WTC11 (cell line): ENCODE results near the gene PDZD2. TPM values are rescaled to one million over a fixed set of nuclear protein-coding genes. Genes with fewer than 3 reads are reported as not detected.

Source experiments
- ATAC-seq: fragments of 200-7000 bp; cut with Tn5 transposase; 2 replicates; pipeline ENCODE4 v1.10.0; 2021; ENCODE audit warnings: mild to moderate bottlenecking, moderate library complexity
- CTCF ChIA-PET: fragments of 300-600 bp; sonication (Branson Sonifier 250); formaldehyde crosslinking; loops from one replicate; lab custom pipeline; 2021; ENCODE audit warnings: antibody characterized with exemption; lab: Charles Lee
- POLR2A ChIA-PET: fragments of 350-600 bp; sonication (Branson Sonifier 250); formaldehyde crosslinking; loops from one replicate; lab custom pipeline; 2021; ENCODE audit warnings: antibody characterized with exemption; lab: Charles Lee
- DNase-seq: peaks from one replicate; pipeline ENCODE4 v3.0.0; 2021; ENCODE audit warnings: low spot score
- H3K27ac Mint-ChIP-seq: 2 replicates; pipeline ENCODE4 v1.8.0; 2021; ENCODE audit warnings: mixed read lengths
- H3K27me3 Mint-ChIP-seq: 2 replicates; pipeline ENCODE4 v1.8.0; 2021; ENCODE audit warnings: low read depth, mild to moderate bottlenecking, moderate library complexity, mixed read lengths
- H3K36me3 Mint-ChIP-seq: 2 replicates; pipeline ENCODE4 v1.8.0; 2021; ENCODE audit warnings: mixed read lengths
- H3K4me1 Mint-ChIP-seq: 2 replicates; pipeline ENCODE4 v1.8.0; 2022; ENCODE audit warnings: mixed read lengths
- H3K4me3 Mint-ChIP-seq: 2 replicates; pipeline ENCODE4 v1.8.0; 2021; ENCODE audit warnings: mild to moderate bottlenecking, moderate library complexity, mixed read lengths
- H3K9me3 Mint-ChIP-seq: 2 replicates; pipeline ENCODE4 v1.8.0; 2021; ENCODE audit warnings: mixed read lengths
- AR ChIP-seq: fragments of 250-450 bp; sonication (Bioruptor Pico); IDR thresholded peaks from 2 replicates; pipeline ENCODE4 v1.9.0; 2021; ENCODE audit warnings: mild to moderate bottlenecking
- CTCF ChIP-seq: fragments of 200-600 bp; IDR thresholded peaks from 2 replicates; pipeline ENCODE4 v1.8.0; 2022; ENCODE audit warnings: antibody characterized with exemption
- ELF4 ChIP-seq: sonication (generic); formaldehyde crosslinking; IDR thresholded peaks from 2 replicates; pipeline ENCODE4 v1.8.1; 2022; ENCODE audit warnings: low read depth, mild to moderate bottlenecking, moderate library complexity, missing genetic modification reagents
- GABPB1 ChIP-seq: sonication (generic); formaldehyde crosslinking; IDR thresholded peaks from 2 replicates; pipeline ENCODE4 v1.8.1; 2023; ENCODE audit warnings: mild to moderate bottlenecking, missing genetic modification reagents
- GTF2I ChIP-seq: fragments of 250-450 bp; sonication (Bioruptor Pico); conservative IDR thresholded peaks from 2 replicates; pipeline ENCODE4 v1.4.0; 2021; ENCODE audit warnings: mild to moderate bottlenecking
- JUN ChIP-seq: sonication (generic); formaldehyde crosslinking; IDR thresholded peaks from 2 replicates; pipeline ENCODE4 v1.8.0; 2023; ENCODE audit warnings: mild to moderate bottlenecking, missing genetic modification reagents
- SP1 ChIP-seq: sonication (generic); formaldehyde crosslinking; conservative IDR thresholded peaks from 2 replicates; pipeline ENCODE4 v1.8.1; 2022; ENCODE audit warnings: missing genetic modification reagents
- total RNA-seq: library from RNA; stranded (reverse); gene quantifications from 3 replicates; pipeline ENCODE4 v1.2.3, GENCODE V29; 2021
- TF ChIP-seq, protein P1 (sequence below): sonication (generic); formaldehyde crosslinking; IDR thresholded peaks from 2 replicates; pipeline ENCODE4 v1.8.1; 2023; ENCODE audit warnings: mild to moderate bottlenecking, missing genetic modification reagents, borderline replicate concordance
- TF ChIP-seq, protein P2 (sequence below): sonication (generic); formaldehyde crosslinking; IDR thresholded peaks from 2 replicates; pipeline ENCODE4 v1.8.0; 2023; ENCODE audit warnings: missing genetic modification reagents, mild to moderate bottlenecking, borderline replicate concordance
- TF ChIP-seq, protein P3 (sequence below): sonication (generic); formaldehyde crosslinking; IDR thresholded peaks from 2 replicates; pipeline ENCODE4 v1.8.1; 2023; ENCODE audit warnings: mild to moderate bottlenecking, missing genetic modification reagents, moderate library complexity
- TF ChIP-seq, protein P4 (sequence below): sonication (generic); formaldehyde crosslinking; IDR thresholded peaks from 2 replicates; pipeline ENCODE4 v1.8.1; 2022; ENCODE audit warnings: mild to moderate bottlenecking, moderate library complexity, missing genetic modification reagents

The PDZD2 gene
- total RNA-seq, 1 experiment from 2014 or later = 11.4 TPM

GRCh38 chr5:31776976-31777651, 138.2 kb downstream of the PDZD2 start (continued):
- TF ChIP-seq CTCF = no peak

DNA sequence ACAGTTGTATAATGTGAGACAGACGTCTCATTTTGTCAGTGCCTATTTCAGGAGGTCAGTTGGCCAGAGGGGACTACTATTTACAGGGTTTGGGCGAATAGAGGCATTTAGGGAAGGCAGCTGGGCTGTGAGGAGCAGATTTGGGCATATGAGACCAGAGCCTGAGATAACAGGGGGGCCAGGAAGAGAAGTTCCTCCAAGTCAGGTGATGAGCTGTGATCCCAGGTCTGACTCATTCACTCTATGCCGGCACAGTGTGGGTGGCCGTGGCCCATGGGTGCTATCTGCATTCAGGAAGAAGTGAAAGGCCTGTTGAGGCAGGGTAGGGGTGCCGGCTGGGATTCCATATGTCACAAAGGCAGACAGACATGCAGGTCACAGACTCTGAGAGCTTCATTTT, 142.8 kb downstream of the PDZD2 start:
- H3K4me3 Mint-ChIP-seq = no peak overlapping the region
- no peak for TF ChIP-seq AR (CRISPR knock-in tag)
- TF ChIP-seq, protein P1, sequence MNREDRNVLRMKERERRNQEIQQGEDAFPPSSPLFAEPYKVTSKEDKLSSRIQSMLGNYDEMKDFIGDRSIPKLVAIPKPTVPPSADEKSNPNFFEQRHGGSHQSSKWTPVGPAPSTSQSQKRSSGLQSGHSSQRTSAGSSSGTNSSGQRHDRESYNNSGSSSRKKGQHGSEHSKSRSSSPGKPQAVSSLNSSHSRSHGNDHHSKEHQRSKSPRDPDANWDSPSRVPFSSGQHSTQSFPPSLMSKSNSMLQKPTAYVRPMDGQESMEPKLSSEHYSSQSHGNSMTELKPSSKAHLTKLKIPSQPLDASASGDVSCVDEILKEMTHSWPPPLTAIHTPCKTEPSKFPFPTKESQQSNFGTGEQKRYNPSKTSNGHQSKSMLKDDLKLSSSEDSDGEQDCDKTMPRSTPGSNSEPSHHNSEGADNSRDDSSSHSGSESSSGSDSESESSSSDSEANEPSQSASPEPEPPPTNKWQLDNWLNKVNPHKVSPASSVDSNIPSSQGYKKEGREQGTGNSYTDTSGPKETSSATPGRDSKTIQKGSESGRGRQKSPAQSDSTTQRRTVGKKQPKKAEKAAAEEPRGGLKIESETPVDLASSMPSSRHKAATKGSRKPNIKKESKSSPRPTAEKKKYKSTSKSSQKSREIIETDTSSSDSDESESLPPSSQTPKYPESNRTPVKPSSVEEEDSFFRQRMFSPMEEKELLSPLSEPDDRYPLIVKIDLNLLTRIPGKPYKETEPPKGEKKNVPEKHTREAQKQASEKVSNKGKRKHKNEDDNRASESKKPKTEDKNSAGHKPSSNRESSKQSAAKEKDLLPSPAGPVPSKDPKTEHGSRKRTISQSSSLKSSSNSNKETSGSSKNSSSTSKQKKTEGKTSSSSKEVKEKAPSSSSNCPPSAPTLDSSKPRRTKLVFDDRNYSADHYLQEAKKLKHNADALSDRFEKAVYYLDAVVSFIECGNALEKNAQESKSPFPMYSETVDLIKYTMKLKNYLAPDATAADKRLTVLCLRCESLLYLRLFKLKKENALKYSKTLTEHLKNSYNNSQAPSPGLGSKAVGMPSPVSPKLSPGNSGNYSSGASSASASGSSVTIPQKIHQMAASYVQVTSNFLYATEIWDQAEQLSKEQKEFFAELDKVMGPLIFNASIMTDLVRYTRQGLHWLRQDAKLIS (CRISPR knock-in tag) = no peak
- no peak for TF ChIP-seq JUN (CRISPR knock-in tag)
- no peak for TF ChIP-seq SP1 (CRISPR knock-in tag)
- TF ChIP-seq GTF2I (CRISPR knock-in tag) = no peak
- TF ChIP-seq, protein P2, sequence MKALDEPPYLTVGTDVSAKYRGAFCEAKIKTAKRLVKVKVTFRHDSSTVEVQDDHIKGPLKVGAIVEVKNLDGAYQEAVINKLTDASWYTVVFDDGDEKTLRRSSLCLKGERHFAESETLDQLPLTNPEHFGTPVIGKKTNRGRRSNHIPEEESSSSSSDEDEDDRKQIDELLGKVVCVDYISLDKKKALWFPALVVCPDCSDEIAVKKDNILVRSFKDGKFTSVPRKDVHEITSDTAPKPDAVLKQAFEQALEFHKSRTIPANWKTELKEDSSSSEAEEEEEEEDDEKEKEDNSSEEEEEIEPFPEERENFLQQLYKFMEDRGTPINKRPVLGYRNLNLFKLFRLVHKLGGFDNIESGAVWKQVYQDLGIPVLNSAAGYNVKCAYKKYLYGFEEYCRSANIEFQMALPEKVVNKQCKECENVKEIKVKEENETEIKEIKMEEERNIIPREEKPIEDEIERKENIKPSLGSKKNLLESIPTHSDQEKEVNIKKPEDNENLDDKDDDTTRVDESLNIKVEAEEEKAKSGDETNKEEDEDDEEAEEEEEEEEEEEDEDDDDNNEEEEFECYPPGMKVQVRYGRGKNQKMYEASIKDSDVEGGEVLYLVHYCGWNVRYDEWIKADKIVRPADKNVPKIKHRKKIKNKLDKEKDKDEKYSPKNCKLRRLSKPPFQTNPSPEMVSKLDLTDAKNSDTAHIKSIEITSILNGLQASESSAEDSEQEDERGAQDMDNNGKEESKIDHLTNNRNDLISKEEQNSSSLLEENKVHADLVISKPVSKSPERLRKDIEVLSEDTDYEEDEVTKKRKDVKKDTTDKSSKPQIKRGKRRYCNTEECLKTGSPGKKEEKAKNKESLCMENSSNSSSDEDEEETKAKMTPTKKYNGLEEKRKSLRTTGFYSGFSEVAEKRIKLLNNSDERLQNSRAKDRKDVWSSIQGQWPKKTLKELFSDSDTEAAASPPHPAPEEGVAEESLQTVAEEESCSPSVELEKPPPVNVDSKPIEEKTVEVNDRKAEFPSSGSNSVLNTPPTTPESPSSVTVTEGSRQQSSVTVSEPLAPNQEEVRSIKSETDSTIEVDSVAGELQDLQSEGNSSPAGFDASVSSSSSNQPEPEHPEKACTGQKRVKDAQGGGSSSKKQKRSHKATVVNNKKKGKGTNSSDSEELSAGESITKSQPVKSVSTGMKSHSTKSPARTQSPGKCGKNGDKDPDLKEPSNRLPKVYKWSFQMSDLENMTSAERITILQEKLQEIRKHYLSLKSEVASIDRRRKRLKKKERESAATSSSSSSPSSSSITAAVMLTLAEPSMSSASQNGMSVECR = no peak
- TF ChIP-seq, protein P3, sequence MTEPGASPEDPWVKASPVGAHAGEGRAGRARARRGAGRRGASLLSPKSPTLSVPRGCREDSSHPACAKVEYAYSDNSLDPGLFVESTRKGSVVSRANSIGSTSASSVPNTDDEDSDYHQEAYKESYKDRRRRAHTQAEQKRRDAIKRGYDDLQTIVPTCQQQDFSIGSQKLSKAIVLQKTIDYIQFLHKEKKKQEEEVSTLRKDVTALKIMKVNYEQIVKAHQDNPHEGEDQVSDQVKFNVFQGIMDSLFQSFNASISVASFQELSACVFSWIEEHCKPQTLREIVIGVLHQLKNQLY (CRISPR knock-in tag) = no peak
- TF ChIP-seq, protein P4, sequence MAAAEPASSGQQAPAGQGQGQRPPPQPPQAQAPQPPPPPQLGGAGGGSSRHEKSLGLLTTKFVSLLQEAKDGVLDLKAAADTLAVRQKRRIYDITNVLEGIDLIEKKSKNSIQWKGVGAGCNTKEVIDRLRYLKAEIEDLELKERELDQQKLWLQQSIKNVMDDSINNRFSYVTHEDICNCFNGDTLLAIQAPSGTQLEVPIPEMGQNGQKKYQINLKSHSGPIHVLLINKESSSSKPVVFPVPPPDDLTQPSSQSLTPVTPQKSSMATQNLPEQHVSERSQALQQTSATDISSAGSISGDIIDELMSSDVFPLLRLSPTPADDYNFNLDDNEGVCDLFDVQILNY (CRISPR knock-in tag) = no peak
- no peak for TF ChIP-seq GABPB1 (CRISPR knock-in tag)
- TF ChIP-seq CTCF = no peak
- TF ChIP-seq ELF4 (CRISPR knock-in tag) = no peak
- TF ChIP-seq, all 79 proteins: peak for 0
- ChIA-PET CTCF (no interaction called here), POLR2A (no interaction called here)
- peaks cover 16% of the 10 kb centered on the region for H3K9me3 Mint-ChIP-seq
- DNase-seq (no peak), ATAC-seq (no peak)
- peaks cover 17% of the 10 kb centered on the region for H3K36me3 Mint-ChIP-seq
- peaks cover 15% of the 10 kb centered on the region for H3K4me1 Mint-ChIP-seq
- peaks cover 2% of the 10 kb centered on the region; the same call in 1 of the 2 replicates for H3K27me3 Mint-ChIP-seq
- H3K27ac Mint-ChIP-seq = no peak overlapping the region
